Measurements from ENCODE around the gene LRRK1.

LRRK1 gene

GRCh38 chr15:100926971-100927756 lies 8.0 kb downstream of the LRRK1 start:
- TF ChIP-seq, protein P1, sequence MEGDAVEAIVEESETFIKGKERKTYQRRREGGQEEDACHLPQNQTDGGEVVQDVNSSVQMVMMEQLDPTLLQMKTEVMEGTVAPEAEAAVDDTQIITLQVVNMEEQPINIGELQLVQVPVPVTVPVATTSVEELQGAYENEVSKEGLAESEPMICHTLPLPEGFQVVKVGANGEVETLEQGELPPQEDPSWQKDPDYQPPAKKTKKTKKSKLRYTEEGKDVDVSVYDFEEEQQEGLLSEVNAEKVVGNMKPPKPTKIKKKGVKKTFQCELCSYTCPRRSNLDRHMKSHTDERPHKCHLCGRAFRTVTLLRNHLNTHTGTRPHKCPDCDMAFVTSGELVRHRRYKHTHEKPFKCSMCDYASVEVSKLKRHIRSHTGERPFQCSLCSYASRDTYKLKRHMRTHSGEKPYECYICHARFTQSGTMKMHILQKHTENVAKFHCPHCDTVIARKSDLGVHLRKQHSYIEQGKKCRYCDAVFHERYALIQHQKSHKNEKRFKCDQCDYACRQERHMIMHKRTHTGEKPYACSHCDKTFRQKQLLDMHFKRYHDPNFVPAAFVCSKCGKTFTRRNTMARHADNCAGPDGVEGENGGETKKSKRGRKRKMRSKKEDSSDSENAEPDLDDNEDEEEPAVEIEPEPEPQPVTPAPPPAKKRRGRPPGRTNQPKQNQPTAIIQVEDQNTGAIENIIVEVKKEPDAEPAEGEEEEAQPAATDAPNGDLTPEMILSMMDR (IDR thresholded peaks at IDR 0.05; ENCODE audit: insufficient read depth, missing control alignments), result no peak
- DNase-seq (ENCODE audit: insufficient read length, low spot score) (no peak), FAIRE-seq (no peak)

GRCh38 chr15:100928632-100929280 lies 9.6 kb downstream of the LRRK1 start:
- no peak for FAIRE-seq

GRCh38 chr15:100929641-100930042 lies 10.5 kb downstream of the LRRK1 start:
- DNase-seq (ENCODE audit: insufficient read length, low spot score) (no peak), FAIRE-seq (no peak)
- TF ChIP-seq, protein P1 (IDR thresholded peaks at IDR 0.05; ENCODE audit: insufficient read depth, missing control alignments), result no peak

More at GRCh38 chr15:100928632-100929280, 9.6 kb downstream of the LRRK1 start:
- DNase-seq (ENCODE audit: insufficient read length, low spot score), result no peak
- TF ChIP-seq, protein P1 (IDR thresholded peaks at IDR 0.05; ENCODE audit: insufficient read depth, missing control alignments), result no peak

- no peak for FAIRE-seq
- DNase-seq (ENCODE audit: insufficient read length, low spot score), result no peak
- TF ChIP-seq, protein P1 (IDR thresholded peaks at IDR 0.05; ENCODE audit: insufficient read depth, missing control alignments), result no peak
These were observed 11.2 kb downstream of the LRRK1 start for GRCh38 chr15:100930306-100930848.

DNA sequence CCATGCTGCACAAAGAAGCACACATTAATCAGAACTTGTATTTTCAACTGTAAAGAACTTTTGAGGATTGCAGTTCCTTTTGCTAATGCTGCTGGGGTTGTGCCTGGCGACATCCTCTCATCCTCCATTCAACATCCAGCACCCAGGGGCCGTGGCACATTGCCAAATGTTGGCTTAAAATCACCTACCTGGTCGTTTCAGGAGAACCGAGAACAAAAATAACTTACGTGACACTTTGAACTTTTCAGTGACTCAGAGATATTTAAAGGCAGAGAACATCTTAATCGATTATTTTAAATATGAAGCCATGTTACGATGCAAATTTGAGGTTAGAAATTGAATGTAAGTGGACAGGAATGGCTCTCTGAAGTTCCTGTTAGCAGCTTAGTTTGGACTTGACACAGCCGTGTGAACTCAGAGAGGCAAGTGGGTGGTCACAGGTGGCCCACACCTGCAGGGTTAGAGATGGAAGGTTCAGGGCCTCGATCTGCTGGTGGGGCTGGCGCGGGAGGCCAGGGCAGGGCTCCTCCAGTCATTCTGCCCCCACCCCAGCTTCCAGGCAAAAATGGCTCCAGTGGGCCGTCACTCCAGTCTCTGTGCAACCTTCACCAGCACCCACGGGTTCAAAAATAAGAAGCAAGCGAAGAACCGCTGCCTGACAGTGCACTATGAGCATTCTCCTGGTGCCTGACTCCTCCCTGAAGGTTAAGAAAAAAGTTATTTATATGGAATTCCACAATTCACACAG lies 12.2 kb downstream of the LRRK1 start:
- FAIRE-seq (no peak), DNase-seq (ENCODE audit: insufficient read length, low spot score) (no peak)

DNA sequence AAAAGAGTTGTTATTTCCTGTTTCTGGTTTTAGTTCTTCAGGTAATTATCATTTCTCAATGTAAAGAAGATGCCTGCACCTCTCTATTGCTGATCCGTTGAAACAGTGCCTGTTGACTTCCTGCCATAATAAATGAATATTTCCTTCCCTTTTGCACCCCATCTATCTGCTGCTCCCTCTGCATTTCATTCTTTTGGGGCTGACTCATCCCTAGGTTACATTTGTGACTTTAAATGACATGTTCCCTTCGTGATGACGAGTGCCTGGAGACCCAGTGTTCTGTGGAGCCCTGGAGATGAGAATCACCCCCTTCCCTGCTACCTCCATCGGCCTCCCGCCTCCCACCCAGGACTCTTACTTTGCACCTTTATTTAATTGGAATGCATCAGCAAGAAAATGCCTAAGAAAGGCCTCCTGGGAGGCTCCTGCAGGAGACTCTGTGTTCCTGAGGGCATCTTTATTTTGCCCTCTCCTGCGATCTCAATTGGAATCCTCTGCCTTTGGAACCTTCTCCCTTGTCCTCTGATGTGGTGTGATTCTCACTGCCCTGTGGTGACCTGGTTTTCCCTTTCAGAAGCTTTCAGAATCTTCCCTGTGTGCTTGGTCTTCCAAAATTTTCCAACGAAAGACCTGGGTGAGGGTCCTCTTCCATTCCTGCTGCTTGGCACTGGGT lies 13.7 kb downstream of the LRRK1 start:
- DNase-seq (ENCODE audit: insufficient read length, low spot score) (no peak), FAIRE-seq (no peak)
- TF ChIP-seq, protein P1 (IDR thresholded peaks at IDR 0.05; ENCODE audit: insufficient read depth, missing control alignments), result no peak

More for the DNA sequence above, 12.2 kb downstream of the LRRK1 start:
- TF ChIP-seq, protein P1 (IDR thresholded peaks at IDR 0.05; ENCODE audit: insufficient read depth, missing control alignments), result no peak
